Measurements from ENCODE around the gene UBE3A. TPM values are rescaled to one million over a fixed set of nuclear protein-coding genes. Genes with fewer than 3 reads are reported as not detected.
"Not testable (repeated sequence)": the region's sequence is repeated elsewhere in the genome, so short reads cannot be mapped to it uniquely, and the experiment has no call there.

UBE3A gene
- total RNA-seq, 1 donor from 2014 or later: 102 TPM

GRCh38 chr15:25415707-25416106 is 23.1 kb downstream of the UBE3A start:
- Mint-ChIP-seq H3K27ac (ENCODE audit: unreplicated experiment) (no peak overlapping the region), H3K9me3 (ENCODE audit: unreplicated experiment) (no peaks in the 10 kb centered on the region), H3K27me3 (ENCODE audit: low read depth, unreplicated experiment) (no peaks in the 10 kb centered on the region), H3K36me3 (ENCODE audit: low read depth, unreplicated experiment) (no peaks in the 10 kb centered on the region), H3K4me1 (ENCODE audit: low read depth, unreplicated experiment) (peaks cover 24% of the 10 kb centered on the region), H3K4me3 (ENCODE audit: unreplicated experiment) (no peak overlapping the region)
- Histone ChIP-seq H2AFZ (ENCODE audit: low read depth, low read length) (no peak overlapping the region), H3K27ac (ENCODE audit: low read depth, low read length) (no peak overlapping the region), H3K27me3 (ENCODE audit: insufficient read depth, low read length) (no peaks in the 10 kb centered on the region), H4K20me1 (ENCODE audit: insufficient read depth, low read length) (peaks cover 90% of the 10 kb centered on the region), H3K36me3 (ENCODE audit: insufficient read depth, low read length) (no peaks in the 10 kb centered on the region), H3K9ac (ENCODE audit: low read length) (no peak overlapping the region), H3K79me2 (ENCODE audit: insufficient read depth, low read length) (peaks cover 100% of the 10 kb centered on the region), H3K4me2 (ENCODE audit: low read length) (peak overlapping the region; percentile 61), H3K4me3 (ENCODE audit: insufficient read depth, low read depth, low read length) (no peak overlapping the region), H3K9me3 (ENCODE audit: insufficient read depth, low read depth, low read length) (no peaks in the 10 kb centered on the region), H3K4me1 (ENCODE audit: insufficient read depth, low read length) (peaks cover 16% of the 10 kb centered on the region)
- TF ChIP-seq CTCF (IDR thresholded peaks at IDR 0.05; ENCODE audit: insufficient read depth, low read depth, low read length) (no peak), EZH2 (IDR thresholded peaks at IDR 0.05; ENCODE audit: insufficient read depth, low read length) (no peak)
- DNase-seq (ENCODE audit: low read depth) (no peak), FAIRE-seq (no peak)

GRCh38 chr15:25415217-25415616 is 23.6 kb downstream of the UBE3A start:
- H3K9me3 ChIP-seq (ENCODE audit: insufficient read depth, low read depth, low read length): no peaks in the 10 kb centered on the region
- peaks cover 16% of the 10 kb centered on the region for H3K4me1 ChIP-seq (ENCODE audit: insufficient read depth, low read length)
- H4K20me1 ChIP-seq (ENCODE audit: insufficient read depth, low read length): peaks cover 90% of the 10 kb centered on the region
- no peak overlapping the region for H3K4me3 Mint-ChIP-seq (ENCODE audit: unreplicated experiment)
- H3K36me3 Mint-ChIP-seq (ENCODE audit: low read depth, unreplicated experiment): no peaks in the 10 kb centered on the region
- H3K4me1 Mint-ChIP-seq (ENCODE audit: low read depth, unreplicated experiment): peaks cover 23% of the 10 kb centered on the region
- no peak overlapping the region for H3K4me2 ChIP-seq (ENCODE audit: low read length)
- FAIRE-seq: no peak
- no peak overlapping the region for H3K9ac ChIP-seq (ENCODE audit: low read length)
- no peaks in the 10 kb centered on the region for H3K9me3 Mint-ChIP-seq (ENCODE audit: unreplicated experiment)
- H3K79me2 ChIP-seq (ENCODE audit: insufficient read depth, low read length): peaks cover 100% of the 10 kb centered on the region
- H3K27ac Mint-ChIP-seq (ENCODE audit: unreplicated experiment): no peak overlapping the region
- H3K27me3 ChIP-seq (ENCODE audit: insufficient read depth, low read length): no peaks in the 10 kb centered on the region
- no peaks in the 10 kb centered on the region for H3K27me3 Mint-ChIP-seq (ENCODE audit: low read depth, unreplicated experiment)
- no peak overlapping the region for H2AFZ ChIP-seq (ENCODE audit: low read depth, low read length)
- no peak for TF ChIP-seq CTCF (IDR thresholded peaks at IDR 0.05; ENCODE audit: insufficient read depth, low read depth, low read length)
- TF ChIP-seq EZH2 (IDR thresholded peaks at IDR 0.05; ENCODE audit: insufficient read depth, low read length): no peak
- H3K36me3 ChIP-seq (ENCODE audit: insufficient read depth, low read length): no peaks in the 10 kb centered on the region
- no peak overlapping the region for H3K4me3 ChIP-seq (ENCODE audit: insufficient read depth, low read depth, low read length)
- no peak for DNase-seq (ENCODE audit: low read depth)
- H3K27ac ChIP-seq (ENCODE audit: low read depth, low read length): no peak overlapping the region

- Histone ChIP-seq H3K4me2 (ENCODE audit: low read length) (no peak overlapping the region), H3K4me1 (ENCODE audit: insufficient read depth, low read length) (peaks cover 4% of the 10 kb centered on the region), H3K36me3 (ENCODE audit: insufficient read depth, low read length) (no peaks in the 10 kb centered on the region), H3K9ac (ENCODE audit: low read length) (no peak overlapping the region), H3K79me2 (ENCODE audit: insufficient read depth, low read length) (peaks cover 100% of the 10 kb centered on the region), H4K20me1 (ENCODE audit: insufficient read depth, low read length) (peaks cover 88% of the 10 kb centered on the region), H3K27me3 (ENCODE audit: insufficient read depth, low read length) (no peaks in the 10 kb centered on the region), H3K9me3 (ENCODE audit: insufficient read depth, low read depth, low read length) (no peaks in the 10 kb centered on the region), H2AFZ (ENCODE audit: low read depth, low read length) (no peak overlapping the region), H3K27ac (ENCODE audit: low read depth, low read length) (no peak overlapping the region), H3K4me3 (ENCODE audit: insufficient read depth, low read depth, low read length) (no peak overlapping the region)
- Mint-ChIP-seq H3K27me3 (ENCODE audit: low read depth, unreplicated experiment) (no peaks in the 10 kb centered on the region), H3K9me3 (ENCODE audit: unreplicated experiment) (no peaks in the 10 kb centered on the region), H3K4me3 (ENCODE audit: unreplicated experiment) (no peak overlapping the region), H3K27ac (ENCODE audit: unreplicated experiment) (no peak overlapping the region), H3K36me3 (ENCODE audit: low read depth, unreplicated experiment) (no peaks in the 10 kb centered on the region), H3K4me1 (ENCODE audit: low read depth, unreplicated experiment) (peaks cover 19% of the 10 kb centered on the region)
- no peak for TF ChIP-seq CTCF (IDR thresholded peaks at IDR 0.05; ENCODE audit: insufficient read depth, low read depth, low read length)
- no peak for TF ChIP-seq EZH2 (IDR thresholded peaks at IDR 0.05; ENCODE audit: insufficient read depth, low read length)
- FAIRE-seq (no peak), DNase-seq (ENCODE audit: low read depth) (no peak)
These were observed 28.2 kb downstream of the UBE3A start for GRCh38 chr15:25410649-25411048.

GRCh38 chr15:25409731-25410130 is 29.1 kb downstream of the UBE3A start:
- H3K27me3 ChIP-seq (ENCODE audit: insufficient read depth, low read length); H3K36me3 Mint-ChIP-seq (ENCODE audit: low read depth, unreplicated experiment); H3K9me3 ChIP-seq (ENCODE audit: insufficient read depth, low read depth, low read length); H3K9me3 Mint-ChIP-seq (ENCODE audit: unreplicated experiment); H3K36me3 ChIP-seq (ENCODE audit: insufficient read depth, low read length); H3K4me3 Mint-ChIP-seq (ENCODE audit: unreplicated experiment); H3K4me2 ChIP-seq (ENCODE audit: low read length); H2AFZ ChIP-seq (ENCODE audit: low read depth, low read length); H3K9ac ChIP-seq (ENCODE audit: low read length); H3K27ac ChIP-seq (ENCODE audit: low read depth, low read length); DNase-seq (ENCODE audit: low read depth); H3K27ac Mint-ChIP-seq (ENCODE audit: unreplicated experiment); H3K27me3 Mint-ChIP-seq (ENCODE audit: low read depth, unreplicated experiment); FAIRE-seq; H3K4me3 ChIP-seq (ENCODE audit: insufficient read depth, low read depth, low read length); H3K4me1 ChIP-seq (ENCODE audit: insufficient read depth, low read length): not testable (repeated sequence)
- Histone ChIP-seq H3K79me2 (ENCODE audit: insufficient read depth, low read length) (peaks cover 100% of the 10 kb centered on the region), H4K20me1 (ENCODE audit: insufficient read depth, low read length) (peaks cover 83% of the 10 kb centered on the region)
- peaks cover 13% of the 10 kb centered on the region for H3K4me1 Mint-ChIP-seq (ENCODE audit: low read depth, unreplicated experiment)

All from astrocyte (in vitro differentiated cells and primary cell).